B cell (primary cell): ENCODE measurements around the gene CEACAM21. TPM values are rescaled to one million over a fixed set of nuclear protein-coding genes. Genes with fewer than 3 reads are reported as not detected.

Experiments
- ATAC-seq: fragments of 200-7000 bp; cut with Tn5 transposase; one replicate; pipeline ENCODE4 v1.10.0; 2021; ENCODE audit warnings: low read depth, mild to moderate bottlenecking, moderate number of reproducible peaks, moderate library complexity
- CTCF ChIA-PET: fragments of 350-600 bp; sonication (Branson Sonifier 250); formaldehyde crosslinking; loops from one replicate; lab custom pipeline; 2021; ENCODE audit warnings: antibody characterized with exemption, inconsistent platforms; lab: Charles Lee
- POLR2A ChIA-PET: fragments of 350-600 bp; sonication (Branson Sonifier 250); formaldehyde crosslinking; loops from one replicate; lab custom pipeline; 2021; ENCODE audit warnings: antibody characterized with exemption; lab: Charles Lee
- DNase-seq: peaks from one replicate; pipeline ENCODE4 v3.0.0; 2013
- H2AFZ ChIP-seq: 2 replicates; pipeline ENCODE4 v1.6.1; 2012; ENCODE audit warnings: mild to moderate bottlenecking, low read depth, low read length; ENCODE audit not compliant: insufficient read depth, poor library complexity, severe bottlenecking
- H3K27ac ChIP-seq, 2 donors: 1 replicate in 1 of 2; 2 replicates in 1 of 2; pipeline ENCODE4 v1.5.1; 2012 to 2013; ENCODE audit warnings: low read length in 2 of 2, mild to moderate bottlenecking in 2 of 2, moderate library complexity in 1 of 2
- H3K27me3 ChIP-seq, 4 experiments: fragments of 200-600 bp in 1 of 4; sonication (generic) in 1 of 4; replicated peaks in 1 of 4; 1 replicate in 2 of 4; 2 replicates in 2 of 4; pipeline versions ENCODE4 v1.6.1 to v1.7.0; 2013 to 2016; ENCODE audit warnings: low read length in 3 of 4, mild to moderate bottlenecking in 2 of 4, mixed read lengths in 1 of 4, moderate library complexity in 1 of 4; ENCODE audit not compliant: insufficient read depth in 4 of 4, control insufficient read depth in 3 of 4; ENCODE audit errors: control extremely low read depth in 1 of 4
- H3K36me3 ChIP-seq, 2 experiments: replicated peaks in 1 of 2; 1 replicate in 1 of 2; 2 replicates in 1 of 2; pipeline versions ENCODE4 v1.6.1 to v1.7.1; 2013; ENCODE audit warnings: low read length in 1 of 2; ENCODE audit not compliant: insufficient read depth in 2 of 2, control insufficient read depth in 1 of 2; ENCODE audit errors: control extremely low read depth in 1 of 2, extremely low read depth in 1 of 2
- H3K4me1 ChIP-seq, 2 donors: fragments of 200-600 bp in 1 of 2; sonication (generic) in 1 of 2; 1 replicate in 1 of 2; 2 replicates in 1 of 2; pipeline versions ENCODE4 v1.5.1 to v1.6.1; 2013 to 2017; ENCODE audit warnings: low read length in 2 of 2; ENCODE audit not compliant: control insufficient read depth in 2 of 2, insufficient read depth in 2 of 2
- H3K4me2 ChIP-seq: replicated peaks from 2 replicates; pipeline ENCODE3; 2012; ENCODE audit warnings: mild to moderate bottlenecking, low read depth, low read length; ENCODE audit not compliant: poor library complexity, severe bottlenecking
- H3K4me3 ChIP-seq, 5 experiments: fragments of 200-600 bp in 1 of 5; sonication (generic) in 1 of 5; 1 replicate in 3 of 5; 2 replicates in 2 of 5; pipeline versions ENCODE4 v1.5.1 to v1.7.0; 2011 to 2016; ENCODE audit warnings: low read length in 4 of 5, mild to moderate bottlenecking in 4 of 5, low read depth in 2 of 5, control low read depth in 1 of 5, moderate library complexity in 1 of 5; ENCODE audit not compliant: insufficient read depth in 1 of 5; ENCODE audit errors: control extremely low read depth in 1 of 5, extremely low read depth in 1 of 5
- H3K79me2 ChIP-seq: fragments of 200-600 bp; sonication (generic); one replicate; pipeline ENCODE4 v1.6.0; 2016; ENCODE audit warnings: low read length; ENCODE audit not compliant: control insufficient read depth, insufficient read depth
- H3K9ac ChIP-seq: fragments of 200-600 bp; sonication (generic); 2 replicates; pipeline ENCODE4 v1.6.1; 2017; ENCODE audit warnings: mild to moderate bottlenecking, low read length, moderate library complexity
- H3K9me3 ChIP-seq, 3 donors: one replicate each; pipeline versions ENCODE4 v1.6.1 to v1.7.1; 2013; ENCODE audit warnings: low read length in 2 of 3; ENCODE audit not compliant: control insufficient read depth in 2 of 3, insufficient read depth in 1 of 3; ENCODE audit errors: control extremely low read depth in 1 of 3
- H4K20me1 ChIP-seq: 2 replicates; pipeline ENCODE4 v1.6.0; 2012; ENCODE audit warnings: mild to moderate bottlenecking, low read length; ENCODE audit not compliant: insufficient read depth, control insufficient read depth, poor library complexity, severe bottlenecking
- H3K27ac Mint-ChIP-seq: one replicate; pipeline ENCODE4 v1.8.0; 2021; ENCODE audit warnings: mixed read lengths
- H3K27me3 Mint-ChIP-seq: one replicate; pipeline ENCODE4 v1.8.0; 2021; ENCODE audit warnings: mixed read lengths
- H3K4me1 Mint-ChIP-seq: one replicate; pipeline ENCODE4 v1.8.0; 2021; ENCODE audit warnings: mixed read lengths
- H3K4me3 Mint-ChIP-seq: one replicate; pipeline ENCODE4 v1.8.0; 2021; ENCODE audit warnings: mixed read lengths
- H3K9me3 Mint-ChIP-seq: one replicate; pipeline ENCODE4 v1.8.0; 2022; ENCODE audit warnings: mixed read lengths; ENCODE audit not compliant: insufficient read depth
- EZH2 ChIP-seq: IDR thresholded peaks from 2 replicates; pipeline ENCODE4 v1.6.1; 2012; ENCODE audit warnings: borderline replicate concordance, low read depth, mild to moderate bottlenecking, moderate library complexity, low read length; ENCODE audit not compliant: insufficient read depth, poor library complexity, severe bottlenecking
- WGBS: methylation state at CpG from one replicate; pipeline ENCODE4 v1.1.5; 2013; ENCODE audit warnings: missing lambda C conversion rate; ENCODE audit not compliant: insufficient coverage; 5-methylcytosine and 5-hydroxymethylcytosine counted together
- intact Hi-C: fragments of 100-400 bp; cut with micrococcal nuclease; formaldehyde crosslinking; loops from one replicate; pipeline ENCODE4 v1.10.0; 2022
- polyA plus RNA-seq: library from polyadenylated mRNA; depleted of rRNA; stranded (reverse); fragments of >200 nt; gene quantifications from 2 replicates; pipeline ENCODE4 v1.2.3, GENCODE V29; 2012
- total RNA-seq, 2 donors: library from RNA; stranded (reverse); fragments of 120-200 nt in 1 of 2; gene quantifications; 1 replicate in 1 of 2; 2 replicates in 1 of 2; pipeline versions ENCODE4 v1.2.3 to v1.2.4, GENCODE V29; 2013 to 2022
- TF ChIP-seq, protein P1 (sequence below): fragments of 200-600 bp; IDR thresholded peaks from one replicate; pipeline ENCODE4 v1.8.0; 2022; ENCODE audit warnings: antibody characterized with exemption, mild to moderate bottlenecking

Gene CEACAM21
- total and polyA plus RNA-seq, 2 donors (not counting 1 experiment from before 2014, with no cell fraction given) = 18.9 to 27.3 TPM

DNA sequence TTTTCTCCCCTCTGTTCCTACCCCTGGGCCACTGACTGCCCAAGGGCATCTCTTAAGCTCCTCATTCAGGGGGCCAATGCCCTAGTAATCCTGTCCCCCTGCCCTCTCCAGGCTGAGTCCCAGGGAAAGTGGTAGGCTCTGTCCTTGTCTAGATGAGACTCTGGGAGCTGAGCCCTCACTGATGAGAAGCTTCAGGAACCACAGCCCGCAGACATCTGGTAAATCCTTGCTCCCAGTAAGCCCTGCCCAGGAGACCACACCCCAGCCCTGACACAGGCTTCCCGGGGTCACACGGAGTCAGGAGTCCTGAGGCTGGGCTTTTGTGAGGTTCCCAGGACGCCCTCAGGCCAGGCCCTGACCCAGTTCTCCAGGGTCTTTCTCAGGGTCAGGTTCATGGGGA, 49.0 kb downstream of the CEACAM21 start:
- no peaks in the 10 kb centered on the region for H4K20me1 ChIP-seq
- POLR2A ChIA-PET = no interaction called here
- no peaks in the 10 kb centered on the region for H3K4me1 ChIP-seq
- H3K9me3 ChIP-seq = peaks cover 0 to 7% (median 0%) of the 10 kb centered on the region in 3 donors
- WGBS = 86% methylated on average over 2 of the region's 4 CpGs
- peaks cover 0 to 18% (median 5%) of the 10 kb centered on the region in 4 experiments for H3K27me3 ChIP-seq
- H3K27ac Mint-ChIP-seq = no peak overlapping the region
- no peak overlapping the region for H3K27ac ChIP-seq
- H3K36me3 ChIP-seq = no peaks in the 10 kb centered on the region
- no peaks in the 10 kb centered on the region for H3K9me3 Mint-ChIP-seq
- CTCF ChIA-PET = no interaction called here
- H2AFZ ChIP-seq = no peak overlapping the region
- TF ChIP-seq, protein P1, sequence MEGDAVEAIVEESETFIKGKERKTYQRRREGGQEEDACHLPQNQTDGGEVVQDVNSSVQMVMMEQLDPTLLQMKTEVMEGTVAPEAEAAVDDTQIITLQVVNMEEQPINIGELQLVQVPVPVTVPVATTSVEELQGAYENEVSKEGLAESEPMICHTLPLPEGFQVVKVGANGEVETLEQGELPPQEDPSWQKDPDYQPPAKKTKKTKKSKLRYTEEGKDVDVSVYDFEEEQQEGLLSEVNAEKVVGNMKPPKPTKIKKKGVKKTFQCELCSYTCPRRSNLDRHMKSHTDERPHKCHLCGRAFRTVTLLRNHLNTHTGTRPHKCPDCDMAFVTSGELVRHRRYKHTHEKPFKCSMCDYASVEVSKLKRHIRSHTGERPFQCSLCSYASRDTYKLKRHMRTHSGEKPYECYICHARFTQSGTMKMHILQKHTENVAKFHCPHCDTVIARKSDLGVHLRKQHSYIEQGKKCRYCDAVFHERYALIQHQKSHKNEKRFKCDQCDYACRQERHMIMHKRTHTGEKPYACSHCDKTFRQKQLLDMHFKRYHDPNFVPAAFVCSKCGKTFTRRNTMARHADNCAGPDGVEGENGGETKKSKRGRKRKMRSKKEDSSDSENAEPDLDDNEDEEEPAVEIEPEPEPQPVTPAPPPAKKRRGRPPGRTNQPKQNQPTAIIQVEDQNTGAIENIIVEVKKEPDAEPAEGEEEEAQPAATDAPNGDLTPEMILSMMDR = no peak
- TF ChIP-seq EZH2 = no peak
- no peak overlapping the region for H3K9ac ChIP-seq
- intact Hi-C loops = no loop called here
- DNase-seq = no peak
- no peak overlapping the region for H3K4me2 ChIP-seq
- peaks cover 29% of the 10 kb centered on the region for H3K27me3 Mint-ChIP-seq
- no peaks in the 10 kb centered on the region for H3K4me1 Mint-ChIP-seq
- H3K79me2 ChIP-seq = no peaks in the 10 kb centered on the region
- no peak for ATAC-seq
- H3K4me3 Mint-ChIP-seq = no peak overlapping the region
- peak overlapping the region in 1 of 5 experiments; percentile 15 for H3K4me3 ChIP-seq

DNA sequence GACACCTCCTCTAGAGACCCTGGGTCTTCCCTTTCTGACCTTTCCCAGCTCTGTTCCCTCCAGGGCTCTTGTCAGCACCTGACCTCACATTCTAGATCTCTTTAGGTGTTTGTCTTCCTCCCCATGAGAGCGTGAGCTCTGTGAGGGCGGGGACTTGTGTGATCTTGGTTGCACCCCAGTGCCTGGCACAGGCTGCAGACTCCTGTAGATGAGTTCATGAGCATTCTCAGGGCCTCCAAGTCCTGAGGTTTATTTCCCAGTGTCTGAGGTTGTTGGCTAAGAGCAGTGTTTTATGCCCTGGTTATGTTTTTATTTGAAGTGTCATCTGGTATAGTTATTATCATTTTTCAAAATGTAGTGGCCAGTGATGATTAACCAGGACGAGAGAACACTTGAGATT, 50.3 kb downstream of the CEACAM21 start:
- CTCF ChIA-PET = no interaction called here
- peaks cover 24% of the 10 kb centered on the region for H3K27me3 Mint-ChIP-seq

More for the DNA sequence above, 50.3 kb downstream of the CEACAM21 start:
- Histone ChIP-seq H3K79me2 (no peaks in the 10 kb centered on the region), H3K4me3 (peak overlapping the region in 1 of 5 experiments; percentile 61), H3K9ac (no peak overlapping the region), H4K20me1 (no peaks in the 10 kb centered on the region), H3K36me3 (no peaks in the 10 kb centered on the region), H3K9me3 (peaks cover 2 to 11% (median 7%) of the 10 kb centered on the region in 3 donors), H3K4me2 (no peak overlapping the region), H2AFZ (no peak overlapping the region), H3K4me1 (no peaks in the 10 kb centered on the region), H3K27ac (no peak overlapping the region), H3K27me3 (peaks cover 0 to 18% (median 7%) of the 10 kb centered on the region in 4 experiments)
- TF ChIP-seq, protein P1 = no peak
- intact Hi-C loops = no loop called here
- DNase-seq = no peak
- POLR2A ChIA-PET = no interaction called here
- 73% methylated on average over 3 of the region's 3 CpGs for WGBS
- Mint-ChIP-seq H3K4me3 (no peak overlapping the region), H3K4me1 (no peaks in the 10 kb centered on the region), H3K9me3 (peaks cover 1% of the 10 kb centered on the region), H3K27ac (no peak overlapping the region)
- ATAC-seq = no peak
